Measurements from ENCODE around the gene PSMD13.
"Not testable (repeated sequence)": the region's sequence is repeated elsewhere in the genome, so short reads cannot be mapped to it uniquely, and the experiment has no call there.

Gene PSMD13

GRCh38 chr11:236774-237767 lies at the start of gene PSMD13:
Gene PSMD13 (plus strand): TSS chr11:236976. CDS start chr11:237050, 74 bp downstream.
- peak; percentile 63 to 78 for DNase-seq

- not testable (repeated sequence) for DNase-seq
Measured at GRCh38 chr11:189200-189783, 47.5 kb upstream of the PSMD13 start.

- DNase-seq = not testable (repeated sequence)
Measured at GRCh38 chr11:189843-190311, 46.9 kb upstream of the PSMD13 start.

- not testable (repeated sequence) for DNase-seq
Measured at GRCh38 chr11:190546-190945, 46.2 kb upstream of the PSMD13 start.

- DNase-seq = not testable (repeated sequence)
Measured at GRCh38 chr11:191490-192478, 45.0 kb upstream of the PSMD13 start.

GRCh38 chr11:192674-193128 lies 44.1 kb upstream of the PSMD13 start, which contains the start of gene SCGB1C1:
Gene SCGB1C1 (plus strand): TSS chr11:193078. CDS start chr11:193100, 22 bp downstream.
- not testable (repeated sequence) for DNase-seq

GRCh38 chr11:193481-193880 lies 43.3 kb upstream of the PSMD13 start:
- not testable (repeated sequence) for DNase-seq

- DNase-seq = no peak
Measured at GRCh38 chr11:196786-197731, 39.7 kb upstream of the PSMD13 start.

- no peak for DNase-seq
Measured at GRCh38 chr11:197741-198235, 39.0 kb upstream of the PSMD13 start.

GRCh38 chr11:198236-198806 lies 38.5 kb upstream of the PSMD13 start:
- DNase-seq = no peak

GRCh38 chr11:199004-199581 lies 37.7 kb upstream of the PSMD13 start:
- DNase-seq = no peak

GRCh38 chr11:199782-200181 lies 37.0 kb upstream of the PSMD13 start:
- no peak for DNase-seq

GRCh38 chr11:200224-201003 lies 36.4 kb upstream of the PSMD13 start:
- no peak for DNase-seq

GRCh38 chr11:201966-202365 lies 34.8 kb upstream of the PSMD13 start:
- no peak for DNase-seq

- DNase-seq = no peak
Measured at GRCh38 chr11:202490-202889, 34.3 kb upstream of the PSMD13 start.

- DNase-seq = no peak
Measured at GRCh38 chr11:203056-203944, 33.5 kb upstream of the PSMD13 start.

GRCh38 chr11:203945-204586 lies 32.7 kb upstream of the PSMD13 start:
- no peak for DNase-seq

Data from AML-193 (cell line).